Measurements from ENCODE around the gene OR10G3. TPM values are rescaled to one million over a fixed set of nuclear protein-coding genes. Genes with fewer than 3 reads are reported as not detected.

The OR10G3 gene
- total RNA-seq, result not detected in 2 replicates

GRCh38 chr14:21579976-21580375 lies at the start of gene OR10G3:
OR10G3 (minus strand) TSS chr14:21580076; CDS start chr14:21570744, 9,332 bp downstream.

GRCh38 chr14:21525962-21526671 lies 53.8 kb downstream of the OR10G3 start, which contains the start of gene SALL2:
SALL2 (minus strand) TSS chr14:21526346; CDS start chr14:21526127, 219 bp downstream.

Other genes with a start within 250 kb of the OR10G3 start
- 52.3 and 87.7 TPM in 2 replicates for gene SUPT16H, start 196.1 kb downstream of the OR10G3 start, total RNA-seq
- gene CHD8, start 124.0 kb downstream of the OR10G3 start, total RNA-seq, result 39.0 and 81.2 TPM in 2 replicates
- gene RAB2B, start 103.1 kb downstream of the OR10G3 start, total RNA-seq, result 20.1 and 45.2 TPM in 2 replicates
- gene TOX4, start 102.9 kb downstream of the OR10G3 start, total RNA-seq, result 13.0 and 38.9 TPM in 2 replicates
- gene METTL3, start 68.7 kb downstream of the OR10G3 start, total RNA-seq, result 51.5 and 88.2 TPM in 2 replicates
- 0.49 and 1.1 TPM in 2 replicates for gene SALL2, start 53.7 kb downstream of the OR10G3 start, total RNA-seq
- not detected in 2 replicates for gene OR10G2, start 54.9 kb upstream of the OR10G3 start, total RNA-seq
- not detected in 2 replicates for gene OR4E2, start 73.8 kb upstream of the OR10G3 start, total RNA-seq
- gene OR4E1, start 93.7 kb upstream of the OR10G3 start, total RNA-seq, result not detected in 2 replicates